ENCODE data around the gene HDAC4.

The HDAC4 gene

DNA sequence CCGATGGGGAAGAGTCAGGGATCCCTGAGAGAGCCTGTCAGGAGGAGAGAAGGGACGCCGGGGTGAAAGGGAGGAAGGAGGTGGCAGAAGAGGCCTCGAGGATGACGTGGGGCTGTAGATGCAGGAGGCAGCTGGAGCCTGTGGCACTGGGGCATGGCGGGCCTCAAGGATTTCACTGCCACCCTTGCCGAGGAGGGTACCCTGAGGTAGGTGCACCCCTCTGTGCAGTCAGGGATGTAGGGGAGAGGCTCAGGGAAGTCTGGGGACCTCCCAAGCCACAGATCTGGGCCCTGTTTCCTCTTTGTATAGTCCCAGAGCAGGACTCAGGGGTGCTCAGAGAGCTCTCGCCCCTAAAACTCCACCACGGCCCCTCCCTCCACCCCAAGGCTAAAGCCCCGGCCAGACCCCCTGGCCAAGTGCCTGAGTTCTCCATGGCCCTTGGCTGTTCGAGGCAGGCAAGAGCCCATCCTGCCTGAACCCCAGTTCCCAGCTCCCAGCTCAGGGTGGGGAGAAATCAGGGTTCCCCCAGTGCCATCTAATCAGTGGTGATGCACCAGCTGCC, 39.0 kb upstream of the HDAC4 start:
- H3K4me3 ChIP-seq (ENCODE audit: low read length in 2 of 2): no peak overlapping the region
- H3K4me1 ChIP-seq (ENCODE audit: control insufficient read depth in 2 of 2, insufficient read depth in 2 of 2, low read length in 2 of 2): peaks cover 0 to 5% of the 10 kb centered on the region in 2 donors
- H3K36me3 ChIP-seq (ENCODE audit: control insufficient read depth in 2 of 2, insufficient read depth in 2 of 2, low read length in 2 of 2): no peaks in the 10 kb centered on the region
- no peaks in the 10 kb centered on the region for H3K9me3 ChIP-seq (ENCODE audit: control insufficient read depth in 2 of 2, low read length in 2 of 2)
- peak overlapping the region in 1 of 2 donors; percentile 32 for H3K27ac ChIP-seq (ENCODE audit: low read depth in 2 of 2, low read length in 2 of 2)
- peaks cover 4 to 32% of the 10 kb centered on the region in 2 donors for H3K27me3 ChIP-seq (ENCODE audit: control insufficient read depth in 2 of 2, insufficient read depth in 2 of 2, low read length in 2 of 2)
- no peak overlapping the region for H3K9ac ChIP-seq (ENCODE audit: low read depth in 1 of 2, low read length in 2 of 2)

DNA sequence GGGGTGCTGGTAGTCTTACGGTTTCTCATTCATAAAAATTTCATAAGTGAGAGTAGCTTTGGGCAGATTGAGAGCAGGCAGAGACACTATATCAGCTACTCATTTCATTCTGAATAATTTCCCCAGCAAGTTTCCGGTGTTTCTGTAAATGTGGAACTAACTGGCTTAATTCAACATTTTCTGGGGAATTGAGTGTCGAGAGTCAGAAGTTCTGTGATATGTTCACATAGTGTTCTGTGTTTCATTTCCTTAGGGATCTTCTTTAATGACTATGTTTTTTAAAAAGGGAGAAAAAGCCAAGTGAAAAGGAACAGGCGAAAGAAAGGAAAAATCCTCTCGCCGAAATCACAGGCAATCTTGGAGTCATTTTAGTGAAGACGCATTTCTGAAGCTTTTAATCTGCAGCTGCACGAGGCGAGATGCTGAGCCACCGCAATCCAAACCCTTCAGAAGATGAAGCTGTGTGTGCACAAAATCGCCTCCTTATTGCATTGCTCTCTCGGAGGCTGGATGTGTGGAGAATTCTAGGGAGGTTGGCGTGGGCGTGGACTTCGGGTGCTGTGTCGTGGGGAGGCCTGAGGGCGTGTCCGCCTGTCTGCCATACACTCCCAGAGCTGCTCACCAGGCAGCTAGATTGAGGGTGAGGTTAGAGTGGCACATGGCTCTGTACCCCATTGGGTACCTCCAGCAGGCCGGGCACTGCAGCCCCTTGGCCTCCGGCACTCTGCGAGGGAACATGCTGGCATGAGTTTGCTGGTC, 38.4 kb upstream of the HDAC4 start:
- Histone ChIP-seq H3K36me3 (ENCODE audit: control insufficient read depth in 2 of 2, insufficient read depth in 2 of 2, low read length in 2 of 2) (no peaks in the 10 kb centered on the region), H3K4me3 (ENCODE audit: low read length in 2 of 2) (no peak overlapping the region), H3K9ac (ENCODE audit: low read depth in 1 of 2, low read length in 2 of 2) (no peak overlapping the region), H3K4me1 (ENCODE audit: control insufficient read depth in 2 of 2, insufficient read depth in 2 of 2, low read length in 2 of 2) (peaks cover 0 to 5% of the 10 kb centered on the region in 2 donors), H3K27me3 (ENCODE audit: control insufficient read depth in 2 of 2, insufficient read depth in 2 of 2, low read length in 2 of 2) (peaks cover 4 to 29% of the 10 kb centered on the region in 2 donors), H3K27ac (ENCODE audit: low read depth in 2 of 2, low read length in 2 of 2) (peak overlapping the region in 1 of 2 donors; percentile 32), H3K9me3 (ENCODE audit: control insufficient read depth in 2 of 2, low read length in 2 of 2) (peaks cover 0 to under 1% of the 10 kb centered on the region in 2 donors)

DNA sequence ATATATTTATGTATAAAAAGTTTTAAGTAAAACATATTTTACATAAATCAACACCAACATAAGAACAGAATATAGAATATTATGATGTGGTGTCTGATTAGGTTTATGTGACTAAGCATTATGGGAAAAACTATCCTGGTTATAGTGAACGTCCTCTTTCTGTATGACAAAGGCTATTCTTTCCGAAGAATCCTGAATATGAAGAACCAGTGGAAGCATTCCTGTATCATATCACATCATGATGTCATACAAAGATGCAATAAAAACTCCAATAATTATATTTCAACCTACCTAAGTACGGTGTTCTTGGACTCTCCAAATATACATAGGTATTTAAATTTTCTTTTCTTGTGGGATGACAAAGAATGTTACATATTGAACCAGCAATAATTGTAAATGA, 37.5 kb upstream of the HDAC4 start:
- Histone ChIP-seq H3K9me3 (ENCODE audit: control insufficient read depth in 2 of 2, low read length in 2 of 2) (peaks cover 0 to 2% of the 10 kb centered on the region in 2 donors), H3K9ac (ENCODE audit: low read depth in 1 of 2, low read length in 2 of 2) (no peak overlapping the region), H3K4me1 (ENCODE audit: control insufficient read depth in 2 of 2, insufficient read depth in 2 of 2, low read length in 2 of 2) (peaks cover 0 to 5% of the 10 kb centered on the region in 2 donors), H3K27me3 (ENCODE audit: control insufficient read depth in 2 of 2, insufficient read depth in 2 of 2, low read length in 2 of 2) (peaks cover 4 to 29% of the 10 kb centered on the region in 2 donors), H3K36me3 (ENCODE audit: control insufficient read depth in 2 of 2, insufficient read depth in 2 of 2, low read length in 2 of 2) (no peaks in the 10 kb centered on the region), H3K27ac (ENCODE audit: low read depth in 2 of 2, low read length in 2 of 2) (no peak overlapping the region), H3K4me3 (ENCODE audit: low read length in 2 of 2) (no peak overlapping the region)

DNA sequence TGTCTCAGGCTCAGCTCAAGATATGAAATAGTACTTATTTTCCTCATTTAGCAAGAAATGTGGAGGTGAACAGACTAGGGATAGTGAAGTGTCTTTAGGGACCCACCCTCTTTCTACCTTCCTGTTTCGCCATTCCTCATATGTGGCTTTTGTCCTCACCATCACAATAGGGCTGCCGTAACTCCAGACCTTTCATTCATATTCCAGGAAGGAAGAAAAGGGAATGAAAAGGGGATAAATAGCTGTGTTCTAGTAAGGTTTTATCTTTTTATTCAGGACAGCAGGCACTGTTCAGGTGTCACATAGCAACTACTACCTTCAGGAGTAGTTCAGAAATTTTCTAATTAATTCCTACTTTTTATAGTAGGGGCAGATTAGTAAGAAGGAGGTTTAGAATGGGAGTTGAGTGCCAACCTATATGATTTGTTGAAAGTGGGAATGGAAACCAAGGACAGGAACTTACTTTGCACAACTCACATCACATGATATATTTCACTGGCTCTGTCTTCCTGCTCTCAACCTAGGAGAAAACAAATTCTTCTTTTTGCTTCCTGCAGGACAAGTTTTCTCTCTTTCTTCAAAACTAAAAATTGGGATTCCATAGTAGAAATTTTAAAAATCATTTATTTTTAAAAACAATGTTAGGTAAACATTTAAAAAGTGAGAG, 36.0 kb upstream of the HDAC4 start:
- Histone ChIP-seq H3K4me1 (ENCODE audit: control insufficient read depth in 2 of 2, insufficient read depth in 2 of 2, low read length in 2 of 2) (peaks cover 0 to 5% of the 10 kb centered on the region in 2 donors), H3K27ac (ENCODE audit: low read depth in 2 of 2, low read length in 2 of 2) (no peak overlapping the region), H3K9me3 (ENCODE audit: control insufficient read depth in 2 of 2, low read length in 2 of 2) (peaks cover 0 to 2% of the 10 kb centered on the region in 2 donors), H3K27me3 (ENCODE audit: control insufficient read depth in 2 of 2, insufficient read depth in 2 of 2, low read length in 2 of 2) (peaks cover 4 to 24% of the 10 kb centered on the region in 2 donors), H3K36me3 (ENCODE audit: control insufficient read depth in 2 of 2, insufficient read depth in 2 of 2, low read length in 2 of 2) (no peaks in the 10 kb centered on the region), H3K9ac (ENCODE audit: low read depth in 1 of 2, low read length in 2 of 2) (no peak overlapping the region), H3K4me3 (ENCODE audit: low read length in 2 of 2) (no peak overlapping the region)

DNA sequence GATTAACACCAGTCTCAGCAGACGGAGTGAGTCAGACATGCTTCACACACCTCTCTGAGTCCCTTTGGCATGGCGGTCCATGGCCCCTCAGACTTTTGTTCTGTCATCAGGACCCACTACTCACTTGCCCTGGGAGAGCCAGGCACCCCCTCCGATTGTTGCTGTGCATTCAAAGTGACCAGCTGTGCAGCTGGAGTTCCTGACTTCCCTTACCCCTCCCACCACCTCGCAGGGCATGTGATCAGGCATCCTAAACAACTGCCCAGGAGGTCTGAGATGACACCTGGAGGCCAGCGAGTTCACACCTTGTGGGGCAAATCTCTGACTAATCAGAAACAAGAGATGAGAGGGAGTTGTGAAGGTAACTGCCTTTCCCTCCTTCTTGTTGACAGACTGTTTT, 35.3 kb upstream of the HDAC4 start:
- peaks cover 0 to 2% of the 10 kb centered on the region in 2 donors for H3K9me3 ChIP-seq (ENCODE audit: control insufficient read depth in 2 of 2, low read length in 2 of 2)

DNA sequence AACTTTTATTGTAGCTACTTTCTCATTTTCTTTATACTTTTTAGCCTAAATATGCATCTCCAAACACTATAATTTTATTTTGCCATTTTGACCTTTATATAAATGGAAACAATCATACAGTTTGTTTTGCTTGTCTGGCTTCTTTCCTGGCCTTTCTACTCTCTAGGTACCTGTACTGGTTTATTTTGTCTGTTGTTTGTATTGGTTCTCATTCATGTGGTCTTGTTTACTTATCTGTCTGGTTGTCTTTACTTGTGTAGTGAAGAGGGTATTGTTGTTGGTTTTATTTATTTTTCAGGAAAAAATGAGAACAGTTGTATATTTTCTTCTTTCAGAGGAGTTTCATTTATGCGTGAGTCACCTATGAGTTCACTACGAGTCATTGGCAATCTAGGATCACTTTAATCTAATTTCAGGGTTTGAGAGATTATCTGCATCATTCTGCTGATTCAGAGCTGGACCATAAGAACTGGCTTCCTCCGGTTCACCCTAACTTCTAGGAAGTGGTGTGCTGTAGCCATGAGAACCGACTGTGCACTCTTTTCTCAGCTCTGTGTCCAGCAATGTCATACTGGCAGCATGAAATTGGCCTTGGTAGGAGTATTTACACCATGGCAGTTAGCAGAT, 33.1 kb upstream of the HDAC4 start:
- H3K9me3 ChIP-seq (ENCODE audit: control insufficient read depth in 2 of 2, low read length in 2 of 2): peaks cover 0 to 2% of the 10 kb centered on the region in 2 donors
- H3K9ac ChIP-seq (ENCODE audit: low read depth in 1 of 2, low read length in 2 of 2): no peak overlapping the region
- H3K27ac ChIP-seq (ENCODE audit: low read depth in 2 of 2, low read length in 2 of 2): no peak overlapping the region
- H3K4me1 ChIP-seq (ENCODE audit: control insufficient read depth in 2 of 2, insufficient read depth in 2 of 2, low read length in 2 of 2): no peaks in the 10 kb centered on the region
- H3K27me3 ChIP-seq (ENCODE audit: control insufficient read depth in 2 of 2, insufficient read depth in 2 of 2, low read length in 2 of 2): peaks cover 0 to 3% of the 10 kb centered on the region in 2 donors
- no peaks in the 10 kb centered on the region for H3K36me3 ChIP-seq (ENCODE audit: control insufficient read depth in 2 of 2, insufficient read depth in 2 of 2, low read length in 2 of 2)
- no peak overlapping the region for H3K4me3 ChIP-seq (ENCODE audit: low read length in 2 of 2)

More for the DNA sequence above, 35.3 kb upstream of the HDAC4 start:
- no peaks in the 10 kb centered on the region for H3K36me3 ChIP-seq (ENCODE audit: control insufficient read depth in 2 of 2, insufficient read depth in 2 of 2, low read length in 2 of 2)
- H3K27ac ChIP-seq (ENCODE audit: low read depth in 2 of 2, low read length in 2 of 2): no peak overlapping the region
- no peak overlapping the region for H3K9ac ChIP-seq (ENCODE audit: low read depth in 1 of 2, low read length in 2 of 2)
- H3K4me1 ChIP-seq (ENCODE audit: control insufficient read depth in 2 of 2, insufficient read depth in 2 of 2, low read length in 2 of 2): peaks cover 0 to 4% of the 10 kb centered on the region in 2 donors
- H3K4me3 ChIP-seq (ENCODE audit: low read length in 2 of 2): no peak overlapping the region
- H3K27me3 ChIP-seq (ENCODE audit: control insufficient read depth in 2 of 2, insufficient read depth in 2 of 2, low read length in 2 of 2): peaks cover 4 to 19% of the 10 kb centered on the region in 2 donors

DNA sequence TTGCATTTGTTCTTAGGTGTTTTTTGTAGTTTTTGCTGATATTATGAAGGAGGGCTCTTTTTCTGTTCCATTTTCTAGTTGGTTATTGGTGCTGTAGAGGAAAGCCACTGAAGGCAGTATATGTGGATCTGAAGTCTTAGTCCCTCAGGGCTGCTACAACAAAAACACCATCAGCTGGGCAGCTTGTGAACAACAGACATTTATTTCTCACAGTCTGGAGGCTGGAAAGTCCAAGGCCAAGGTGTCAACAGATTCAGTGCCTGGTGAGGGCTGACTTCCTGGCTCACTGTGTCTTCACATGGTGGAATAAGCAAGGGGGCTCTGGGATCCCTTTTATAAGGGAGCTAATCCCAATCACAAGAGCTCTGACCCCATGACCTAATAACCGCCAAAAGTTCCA, 31.4 kb upstream of the HDAC4 start:
- H3K36me3 ChIP-seq (ENCODE audit: control insufficient read depth in 2 of 2, insufficient read depth in 2 of 2, low read length in 2 of 2): no peaks in the 10 kb centered on the region
- H3K9ac ChIP-seq (ENCODE audit: low read depth in 1 of 2, low read length in 2 of 2): no peak overlapping the region
- peaks cover 0 to 3% of the 10 kb centered on the region in 2 donors for H3K27me3 ChIP-seq (ENCODE audit: control insufficient read depth in 2 of 2, insufficient read depth in 2 of 2, low read length in 2 of 2)
- H3K4me1 ChIP-seq (ENCODE audit: control insufficient read depth in 2 of 2, insufficient read depth in 2 of 2, low read length in 2 of 2): no peaks in the 10 kb centered on the region
- no peak overlapping the region for H3K4me3 ChIP-seq (ENCODE audit: low read length in 2 of 2)
- peaks cover 0 to 2% of the 10 kb centered on the region in 2 donors for H3K9me3 ChIP-seq (ENCODE audit: control insufficient read depth in 2 of 2, low read length in 2 of 2)
- H3K27ac ChIP-seq (ENCODE audit: low read depth in 2 of 2, low read length in 2 of 2): no peak overlapping the region

DNA sequence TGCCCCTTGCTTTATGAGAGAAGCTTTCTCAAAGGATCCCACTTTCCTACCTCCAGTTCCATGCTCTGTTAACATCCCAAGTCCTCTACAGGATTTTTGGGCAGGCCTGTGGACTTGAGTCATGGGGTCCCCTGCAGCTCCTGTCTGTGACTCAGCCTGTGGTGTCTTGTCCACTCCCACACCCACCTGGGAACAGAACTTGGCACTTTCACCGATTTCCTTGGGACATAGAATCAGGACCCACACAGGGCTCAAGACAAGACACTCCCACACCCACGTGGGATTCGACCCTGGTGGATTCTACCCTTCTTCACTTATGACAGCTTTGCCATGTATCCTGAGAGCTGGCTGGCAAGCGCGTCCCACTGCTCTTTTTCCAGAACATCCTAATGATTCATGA, 30.7 kb upstream of the HDAC4 start:
- Histone ChIP-seq H3K4me3 (ENCODE audit: low read length in 2 of 2) (no peak overlapping the region), H3K9me3 (ENCODE audit: control insufficient read depth in 2 of 2, low read length in 2 of 2) (peaks cover 0 to 2% of the 10 kb centered on the region in 2 donors), H3K27ac (ENCODE audit: low read depth in 2 of 2, low read length in 2 of 2) (no peak overlapping the region), H3K4me1 (ENCODE audit: control insufficient read depth in 2 of 2, insufficient read depth in 2 of 2, low read length in 2 of 2) (no peaks in the 10 kb centered on the region), H3K9ac (ENCODE audit: low read depth in 1 of 2, low read length in 2 of 2) (no peak overlapping the region), H3K36me3 (ENCODE audit: control insufficient read depth in 2 of 2, insufficient read depth in 2 of 2, low read length in 2 of 2) (no peaks in the 10 kb centered on the region), H3K27me3 (ENCODE audit: control insufficient read depth in 2 of 2, insufficient read depth in 2 of 2, low read length in 2 of 2) (peaks cover 0 to 3% of the 10 kb centered on the region in 2 donors)

DNA sequence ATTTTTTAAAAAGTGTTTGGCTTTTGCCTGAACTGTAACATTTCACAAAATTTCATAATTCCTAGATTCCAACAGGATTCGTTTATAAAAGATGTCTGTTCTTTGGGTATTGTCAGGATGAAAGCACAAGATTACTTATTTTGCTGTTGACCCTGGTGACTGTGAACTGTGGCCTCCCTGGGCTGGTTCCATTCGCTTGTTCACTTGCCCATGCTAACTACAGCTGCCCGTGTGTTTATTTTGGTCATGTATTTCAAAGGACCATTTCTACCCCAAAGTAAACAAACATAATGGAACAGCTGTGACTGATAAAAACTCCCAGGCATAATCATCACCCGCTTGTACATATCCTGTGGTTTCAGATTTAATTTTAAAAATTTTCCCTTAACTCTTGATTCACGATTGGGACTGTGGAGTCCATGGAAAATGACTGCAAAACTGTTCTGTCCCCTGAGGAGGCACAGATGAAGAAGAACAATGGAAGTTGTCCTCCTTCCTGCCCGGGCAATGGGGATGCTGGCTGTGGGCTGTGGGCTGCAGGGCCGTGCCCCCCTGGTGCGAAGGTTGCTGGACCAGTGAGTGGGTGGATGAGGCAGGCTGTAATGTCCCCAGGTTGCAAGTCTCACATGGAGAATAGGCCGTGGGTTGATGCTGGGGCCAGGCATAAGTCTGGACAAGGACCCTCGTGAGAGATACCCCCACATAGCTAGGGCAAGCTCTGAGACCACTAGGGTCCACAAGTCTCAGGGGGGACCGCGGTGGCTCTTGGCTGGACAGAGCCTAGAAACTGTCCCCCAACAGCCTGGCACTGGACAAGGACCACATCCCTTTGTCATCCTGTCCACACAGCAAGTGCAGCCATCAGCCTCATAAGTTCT, 28.9 kb upstream of the HDAC4 start:
- Histone ChIP-seq H3K9me3 (ENCODE audit: control insufficient read depth in 2 of 2, low read length in 2 of 2) (peaks cover 0 to 2% of the 10 kb centered on the region in 2 donors), H3K4me1 (ENCODE audit: control insufficient read depth in 2 of 2, insufficient read depth in 2 of 2, low read length in 2 of 2) (no peaks in the 10 kb centered on the region), H3K36me3 (ENCODE audit: control insufficient read depth in 2 of 2, insufficient read depth in 2 of 2, low read length in 2 of 2) (no peaks in the 10 kb centered on the region), H3K27ac (ENCODE audit: low read depth in 2 of 2, low read length in 2 of 2) (no peak overlapping the region), H3K4me3 (ENCODE audit: low read length in 2 of 2) (no peak overlapping the region), H3K9ac (ENCODE audit: low read depth in 1 of 2, low read length in 2 of 2) (no peak overlapping the region), H3K27me3 (ENCODE audit: control insufficient read depth in 2 of 2, insufficient read depth in 2 of 2, low read length in 2 of 2) (no peaks in the 10 kb centered on the region)
